ENCODE results near the gene IGFLR1. TPM values are rescaled to one million over a fixed set of nuclear protein-coding genes. Genes with fewer than 3 reads are reported as not detected.
A peak's percentile ranks its signal among the peaks of the same experiment; 100 is the strongest.

IGFLR1 gene
- total and polyA plus RNA-seq, 2 of the 8 experiments (the other 6 are each of a cell fraction or from before 2014, with no cell fraction given), result 8.4 to 28.9 TPM

GRCh38 chr19:35757749-35758608, 15.7 kb upstream of the IGFLR1 start, which contains the start of gene PROSER3 (continued):
- no peak for TF ChIP-seq FOSL1 (IDR thresholded peaks at IDR 0.05; ENCODE audit: insufficient read depth, low read depth, low read length)
- peak; percentile 84 for TF ChIP-seq PHF8 (conservative IDR thresholded peaks at IDR 0.05; ENCODE audit: low read depth, low read length)
- no peak for TF ChIP-seq MAFK (IDR thresholded peaks at IDR 0.05; ENCODE audit: low read depth, low read length)
- TF ChIP-seq JUND (IDR thresholded peaks at IDR 0.05; ENCODE audit: low read length), result no peak
- peak; percentile 42 for TF ChIP-seq ASH2L (IDR thresholded peaks at IDR 0.05; ENCODE audit: low read length)
- TF ChIP-seq CHD1 (IDR thresholded peaks at IDR 0.05; ENCODE audit: low read depth, low read length), result no peak
- TF ChIP-seq BRCA1 (IDR thresholded peaks at IDR 0.05; ENCODE audit: low read depth, low read length), result no peak
- no peak for TF ChIP-seq BACH1 (IDR thresholded peaks at IDR 0.05; ENCODE audit: low read length)
- no peak for TF ChIP-seq CBX5 (IDR thresholded peaks at IDR 0.05; ENCODE audit: low read depth, low read length)
- no peak for TF ChIP-seq CTBP2 (IDR thresholded peaks at IDR 0.05; ENCODE audit: borderline replicate concordance, insufficient read depth, insufficient read length, low read length)
- no peak for TF ChIP-seq NANOG (IDR thresholded peaks at IDR 0.05; ENCODE audit: insufficient read depth, low read depth, low read length, poor library complexity, severe bottlenecking)
- TF ChIP-seq MAX (IDR thresholded peaks at IDR 0.05), result no peak
- no peak for TF ChIP-seq SUZ12 (IDR thresholded peaks at IDR 0.05; ENCODE audit: low read length)
- no peak for TF ChIP-seq GTF2F1 (IDR thresholded peaks at IDR 0.05; ENCODE audit: borderline replicate concordance, low read depth, low read length)
- peak; percentile 80 for TF ChIP-seq SAP30 (IDR thresholded peaks at IDR 0.05; ENCODE audit: insufficient read depth, insufficient replicate concordance, low read length)
- TF ChIP-seq TEAD4 (IDR thresholded peaks at IDR 0.05; ENCODE audit: low read depth, low read length), result peak; percentile 70; the same call in 1 of the 2 replicates
- TF ChIP-seq BCL11A (IDR thresholded peaks at IDR 0.05; ENCODE audit: low read depth in 2 of 2, low read length in 2 of 2), result no peak
- peak; percentile 97 for TF ChIP-seq CHD2 (IDR thresholded peaks at IDR 0.05; ENCODE audit: low read length)
- TF ChIP-seq RAD21 (IDR thresholded peaks at IDR 0.05 in 1 of 2, conservative IDR thresholded peaks at IDR 0.05 in 1 of 2; ENCODE audit: low read depth in 2 of 2, low read length in 2 of 2), result no peak
- no peak for TF ChIP-seq POU5F1 (IDR thresholded peaks at IDR 0.05; ENCODE audit: low read depth, low read length)
- 0 out of 2 replicates have a peak, but pooled peaks have one; percentile 55 for TF ChIP-seq KDM5A (IDR thresholded peaks at IDR 0.05; ENCODE audit: low read length)
- TF ChIP-seq E2F6 (IDR thresholded peaks at IDR 0.05), result no peak
- TF ChIP-seq NRF1 (IDR thresholded peaks at IDR 0.05; ENCODE audit: low read depth, low read length), result no peak

Measured in H1 (cell line).